Right atrium auricular region (tissue), 2 donors: Measurements from ENCODE around the gene C17orf58. TPM values are rescaled to one million over a fixed set of nuclear protein-coding genes. Genes with fewer than 3 reads are reported as not detected.
"Not testable (repeated sequence)": the region's sequence is repeated elsewhere in the genome, so short reads cannot be mapped to it uniquely, and the experiment has no call there.

ENCODE experiments used
- DNase-seq: peaks from one replicate; pipeline ENCODE4 v3.0.0-alpha.2; 2019; ENCODE audit warnings: low spot score
- H3K27ac ChIP-seq, 2 donors: fragments of 200-600 bp; sonication (generic); 1 replicate in 1 of 2; 2 replicates in 1 of 2; pipeline ENCODE4 v1.5.1; 2016 to 2019
- H3K27me3 ChIP-seq, 2 donors: fragments of 200-600 bp; sonication (generic); one replicate each; pipeline versions ENCODE4 v1.5.1 to v1.6.0; 2017 to 2019
- H3K36me3 ChIP-seq: fragments of 200-600 bp; sonication (generic); one replicate; pipeline ENCODE4 v1.5.1; 2016
- H3K4me1 ChIP-seq, 2 donors: fragments of 200-600 bp; sonication (generic); one replicate each; pipeline versions ENCODE4 v1.5.1 to v1.6.0; 2017 to 2019
- H3K4me3 ChIP-seq, 2 donors: fragments of 200-600 bp; sonication (generic); 1 replicate in 1 of 2; 2 replicates in 1 of 2; pipeline ENCODE4 v1.5.1; 2017 to 2019; ENCODE audit warnings: mild to moderate bottlenecking in 1 of 2, moderate library complexity in 1 of 2
- H3K9me3 ChIP-seq, 2 donors: fragments of 200-600 bp; sonication (generic); one replicate each; pipeline ENCODE4 v1.5.1; 2019
- CTCF ChIP-seq, 2 donors: fragments of 200-600 bp; sonication (generic); IDR thresholded peaks; one replicate each; pipeline ENCODE4 v1.5.1; 2019; ENCODE audit warnings: antibody characterized with exemption in 2 of 2
- total RNA-seq, 2 donors: library from RNA; depleted of rRNA; stranded (reverse); fragments of >200 nt; gene quantifications; one replicate each; pipeline ENCODE4 v1.1.0, GENCODE V29; 2016

Gene C17orf58
- total RNA-seq = 10 to 100 TPM in 1 of 2 donors, 1 to 10 TPM in 1; 6.9 to 10.1 TPM

DNA sequence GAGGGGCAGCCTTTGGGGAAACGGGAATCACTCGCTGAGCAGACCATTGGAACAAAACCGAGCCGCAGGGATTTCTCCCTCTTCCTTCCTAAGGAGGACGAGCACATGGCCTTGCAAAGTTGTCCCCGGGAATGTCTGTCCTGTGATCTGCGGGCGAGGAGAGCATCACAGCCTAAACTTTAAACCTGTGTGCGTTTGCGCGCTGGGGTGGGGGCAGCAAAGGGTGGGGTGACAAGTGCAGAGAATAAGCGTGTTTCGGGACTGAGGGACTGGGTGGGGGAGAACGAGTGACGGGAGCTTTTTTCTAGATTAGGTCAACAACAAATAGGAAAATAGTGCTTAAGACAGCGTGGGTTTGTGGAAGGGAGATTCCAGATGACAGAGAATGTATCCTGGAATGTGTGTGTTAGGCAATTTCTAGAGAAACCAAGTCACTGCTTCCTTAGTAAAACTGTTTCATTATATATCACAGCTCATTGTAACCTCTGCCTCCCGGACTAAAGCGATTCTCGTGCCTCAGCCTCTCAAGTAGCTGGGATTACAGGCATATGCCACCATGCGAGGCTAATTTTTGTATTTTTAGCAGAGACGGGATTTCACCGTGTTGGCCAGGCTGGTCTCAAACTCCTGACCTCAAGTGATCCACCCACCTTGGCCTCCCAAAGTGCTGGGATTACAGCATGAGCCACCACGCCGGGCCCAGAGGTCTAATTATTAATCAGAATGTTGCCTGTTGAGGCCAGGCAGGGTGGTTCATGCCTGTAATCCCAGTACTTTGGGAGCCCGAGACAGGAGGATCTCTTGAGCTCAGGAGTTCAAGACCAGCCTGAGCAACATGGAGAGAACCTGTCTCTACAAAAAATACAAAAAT lies at the start of gene C17orf58:
TSS of gene C17orf58 (minus strand) at position 169 of the 871 bp plus-strand sequence. CDS start 271 bp downstream, outside the sequence.
- H3K27me3 ChIP-seq, H3K9me3 ChIP-seq, DNase-seq, H3K36me3 ChIP-seq: not testable (repeated sequence)
- H3K27ac ChIP-seq = peak within 1 kb of the TSS; percentile 74 to 97
- H3K4me1 ChIP-seq = peaks cover 0 to 32% of the 10 kb centered on the region in 2 donors
- H3K4me3 ChIP-seq = peak within 1 kb of the TSS; percentile 43 to 79

DNA sequence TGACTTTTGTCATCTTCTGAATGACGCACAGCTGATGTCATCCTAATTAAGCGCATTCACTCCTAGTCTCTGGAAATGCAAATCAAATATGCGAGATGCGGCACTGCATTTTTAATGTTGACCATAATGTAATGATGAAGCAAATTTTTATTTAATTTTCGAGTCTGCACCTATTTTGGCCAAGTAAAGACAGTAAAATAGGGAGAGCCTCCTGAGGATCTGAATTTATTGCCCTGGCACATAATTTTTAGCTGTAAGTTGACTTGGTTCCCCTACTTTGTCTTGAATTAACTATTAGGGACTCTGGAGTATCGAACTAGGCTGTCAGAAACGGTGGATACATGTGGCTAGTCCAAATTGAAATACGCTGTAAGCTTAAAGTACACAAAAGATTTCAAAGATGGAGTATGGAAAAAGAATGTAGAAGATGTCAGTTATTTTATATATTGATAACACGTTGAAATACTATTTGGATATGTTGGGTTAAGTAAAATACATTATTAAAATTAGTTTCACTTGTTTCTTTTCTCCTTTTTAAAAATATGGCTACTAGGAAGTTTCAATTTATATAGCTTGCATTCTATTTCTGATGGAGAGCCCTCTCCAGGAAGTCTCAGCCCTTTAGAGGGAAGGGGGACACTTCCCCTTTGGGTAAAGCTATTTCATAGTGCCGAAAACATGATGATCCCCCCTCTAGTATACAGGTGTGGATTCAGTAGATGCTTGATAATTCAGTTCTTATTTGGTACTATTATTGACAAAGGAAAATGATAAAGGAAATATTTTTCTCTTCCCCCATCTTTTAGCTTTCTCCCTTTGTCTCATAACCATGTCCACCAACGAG lies 40.3 kb upstream of the C17orf58 start:
- Histone ChIP-seq H3K4me3 (peak overlapping the region; percentile 67 to 79), H3K9me3 (no peaks in the 10 kb centered on the region), H3K4me1 (peaks cover 0 to 19% of the 10 kb centered on the region in 2 donors), H3K27ac (peak overlapping the region; percentile 82 to 85), H3K27me3 (no peaks in the 10 kb centered on the region), H3K36me3 (peaks cover 43% of the 10 kb centered on the region)
- no peak for TF ChIP-seq CTCF (IDR thresholded peaks at IDR 0.05)
- DNase-seq = no peak

DNA sequence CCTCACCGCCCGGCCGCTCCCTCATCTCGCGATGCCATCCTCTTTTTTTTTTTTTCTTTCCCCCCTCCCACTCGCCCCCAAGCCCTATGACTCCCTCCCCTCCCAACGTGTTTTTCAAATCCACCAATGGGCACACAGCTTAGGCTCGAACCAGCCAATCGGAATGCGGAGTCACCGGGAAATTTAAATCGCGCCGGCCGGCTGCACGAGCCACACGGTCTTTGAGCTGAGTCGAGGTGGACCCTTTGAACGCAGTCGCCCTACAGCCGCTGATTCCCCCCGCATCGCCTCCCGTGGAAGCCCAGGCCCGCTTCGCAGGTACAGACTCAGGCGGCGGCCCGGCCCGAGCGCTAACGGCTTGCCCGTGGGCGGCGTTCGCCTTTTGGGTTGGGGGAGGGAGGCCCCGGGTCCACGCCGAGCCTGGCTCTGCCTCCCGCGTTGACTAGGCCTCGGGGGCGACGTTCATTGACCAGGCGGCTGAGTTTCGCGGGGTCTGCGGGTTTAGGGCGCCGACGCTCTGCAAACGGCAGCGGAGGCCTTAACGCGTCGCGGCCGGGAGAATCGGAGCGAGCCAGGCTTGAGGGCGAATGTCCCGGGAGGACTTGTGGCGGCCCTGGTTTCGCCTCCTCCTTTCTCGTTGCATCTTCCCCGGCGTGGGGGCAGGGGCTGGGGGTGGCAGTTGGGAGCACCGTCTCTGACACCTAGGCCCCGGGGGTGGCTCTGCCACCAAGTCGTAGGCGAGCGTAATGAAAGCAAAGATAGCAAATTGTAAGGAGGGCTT lies 39.4 kb upstream of the C17orf58 start, which contains the start of gene KPNA2:
TSS of gene KPNA2 (plus strand) at position 213 of the 781 bp plus-strand sequence. CDS start 1,398 bp downstream, outside the sequence.
- H3K27me3 ChIP-seq = no peaks in the 10 kb centered on the region
- DNase-seq = peak; percentile 96
- no peaks in the 10 kb centered on the region for H3K9me3 ChIP-seq
- H3K4me3 ChIP-seq = peak within 1 kb of the TSS; percentile 67 to 79
- H3K4me1 ChIP-seq = peaks cover 0 to 19% of the 10 kb centered on the region in 2 donors
- peaks cover 35% of the 10 kb centered on the region for H3K36me3 ChIP-seq
- H3K27ac ChIP-seq = peak within 1 kb of the TSS; percentile 82 to 85
- peak in 1 of 2 donors; percentile 5 for TF ChIP-seq CTCF (IDR thresholded peaks at IDR 0.05)

- DNase-seq = peak; percentile 90
These were observed 38.9 kb upstream of the C17orf58 start for GRCh38 chr17:68035131-68035522.

GRCh38 chr17:68034452-68034776 lies 38.1 kb upstream of the C17orf58 start:
- H3K4me3 ChIP-seq = no peak overlapping the region
- no peak for TF ChIP-seq CTCF (IDR thresholded peaks at IDR 0.05)
- no peak for DNase-seq
- no peaks in the 10 kb centered on the region for H3K27me3 ChIP-seq
- no peak overlapping the region for H3K27ac ChIP-seq
- H3K4me1 ChIP-seq = peaks cover 0 to 19% of the 10 kb centered on the region in 2 donors
- H3K9me3 ChIP-seq = no peaks in the 10 kb centered on the region
- H3K36me3 ChIP-seq = peaks cover 22% of the 10 kb centered on the region

More at GRCh38 chr17:68035131-68035522, 38.9 kb upstream of the C17orf58 start:
- Histone ChIP-seq H3K9me3 (no peaks in the 10 kb centered on the region), H3K27me3 (no peaks in the 10 kb centered on the region), H3K4me3 (peak overlapping the region; percentile 16 to 36), H3K36me3 (peaks cover 29% of the 10 kb centered on the region), H3K4me1 (peaks cover 0 to 19% of the 10 kb centered on the region in 2 donors), H3K27ac (no peak overlapping the region)
- TF ChIP-seq CTCF (IDR thresholded peaks at IDR 0.05) = no peak
